NCI-H524 (cell line): ENCODE data around the gene ZFAND4.
"Not testable (repeated sequence)": the region's sequence is repeated elsewhere in the genome, so short reads cannot be mapped to it uniquely, and the experiment has no call there.

ENCODE experiments used
- DNase-seq, 2 experiments: peaks; one replicate each; lab custom pipeline; 2025; lab: John Stamatoyannopoulos, UW

Gene ZFAND4

GRCh38 chr10:45589868-45590267 is 82.7 kb downstream of the ZFAND4 start:
- no peak for DNase-seq

- no peak for DNase-seq
These were observed 83.6 kb downstream of the ZFAND4 start for GRCh38 chr10:45589009-45589408.

GRCh38 chr10:45586028-45586824 is 86.3 kb downstream of the ZFAND4 start:
- no peak for DNase-seq

GRCh38 chr10:45585131-45585530 is 87.4 kb downstream of the ZFAND4 start:
- DNase-seq = no peak

GRCh38 chr10:45582386-45582781 is 90.2 kb downstream of the ZFAND4 start:
- DNase-seq = no peak

- no peak for DNase-seq
These were observed 90.8 kb downstream of the ZFAND4 start for GRCh38 chr10:45581582-45582385.

- DNase-seq = no peak
These were observed 91.4 kb downstream of the ZFAND4 start for GRCh38 chr10:45581216-45581549.

- peak in 1 of 2 experiments; percentile 24 for DNase-seq
These were observed 92.0 kb downstream of the ZFAND4 start for GRCh38 chr10:45580371-45581215.

GRCh38 chr10:45578384-45578971 is 94.1 kb downstream of the ZFAND4 start:
- DNase-seq = no peak

- DNase-seq = no peak
These were observed 96.5 kb downstream of the ZFAND4 start for GRCh38 chr10:45575966-45576597.

GRCh38 chr10:45575032-45575761 is 97.4 kb downstream of the ZFAND4 start:
- not testable (repeated sequence) for DNase-seq

- DNase-seq = no peak
These were observed 103.1 kb downstream of the ZFAND4 start for GRCh38 chr10:45569471-45569870.

GRCh38 chr10:45566415-45566814 is 106.2 kb downstream of the ZFAND4 start:
- no peak for DNase-seq
